Tibial nerve (tissue), 4 donors: Measurements from ENCODE around the gene NTPCR.

Experiments used
- CTCF ChIP-seq, 5 experiments: fragments of 200-600 bp in 3 of 5; fragments of 450-650 bp in 2 of 5; sonication (generic) in 3 of 5; IDR thresholded peaks; one replicate each; pipeline ENCODE4 v1.5.1; 2016 to 2019; ENCODE audit warnings: antibody characterized with exemption in 5 of 5, mild to moderate bottlenecking in 3 of 5, moderate library complexity in 2 of 5
- EP300 ChIP-seq, 2 donors: sonication (generic); formaldehyde crosslinking; IDR thresholded peaks; one replicate each; pipeline ENCODE4 v1.6.1; 2017; ENCODE audit warnings: antibody characterized with exemption in 2 of 2, mild to moderate bottlenecking in 1 of 2
- POLR2A ChIP-seq, 2 donors: fragments of 450-650 bp; IDR thresholded peaks; one replicate each; pipeline ENCODE4 v1.6.1; 2017; ENCODE audit warnings: antibody characterized with exemption in 2 of 2, mild to moderate bottlenecking in 2 of 2, moderate library complexity in 2 of 2

GRCh38 chr1:232968965-232969364 lies 18.6 kb downstream of the NTPCR start:
- TF ChIP-seq CTCF (IDR thresholded peaks at IDR 0.05) (no peak), POLR2A (IDR thresholded peaks at IDR 0.05) (no peak), EP300 (IDR thresholded peaks at IDR 0.05) (no peak)
